Trophoblast cell (in vitro differentiated cells and primary cell): ENCODE results near the gene NDUFAF3.
A peak's percentile ranks its signal among the peaks of the same experiment; 100 is the strongest.
"Not testable (repeated sequence)": the region's sequence is repeated elsewhere in the genome, so short reads cannot be mapped to it uniquely, and the experiment has no call there.

ENCODE experiments used
- DNase-seq, 2 donors: peaks; one replicate each; pipeline ENCODE4 v3.0.0-alpha.2; 2016
- H2AFZ ChIP-seq: 2 replicates; pipeline ENCODE4 v1.6.1; 2013; ENCODE audit warnings: low read length, moderate library complexity, mild to moderate bottlenecking; ENCODE audit not compliant: insufficient read depth, poor library complexity
- H2AK5ac ChIP-seq: 2 replicates; pipeline ENCODE4 v1.6.1; 2013; ENCODE audit warnings: mild to moderate bottlenecking, low read length
- H2BK120ac ChIP-seq: 2 replicates; pipeline ENCODE4 v1.6.1; 2013; ENCODE audit warnings: low read length, mild to moderate bottlenecking, moderate library complexity; ENCODE audit not compliant: insufficient read depth, poor library complexity
- H2BK12ac ChIP-seq: 2 replicates; pipeline ENCODE4 v1.6.1; 2013; ENCODE audit warnings: mild to moderate bottlenecking, low read length, moderate library complexity
- H2BK5ac ChIP-seq: 2 replicates; pipeline ENCODE4 v1.6.1; 2013; ENCODE audit warnings: low read length, low read depth, moderate library complexity, mild to moderate bottlenecking; ENCODE audit not compliant: poor library complexity
- H3K14ac ChIP-seq: 2 replicates; pipeline ENCODE4 v1.6.1; 2013; ENCODE audit warnings: mild to moderate bottlenecking, low read length
- H3K18ac ChIP-seq: 2 replicates; pipeline ENCODE4 v1.6.1; 2013; ENCODE audit warnings: mild to moderate bottlenecking, low read length
- H3K23ac ChIP-seq: 2 replicates; pipeline ENCODE4 v1.6.1; 2013; ENCODE audit warnings: low read length
- H3K27ac ChIP-seq: 2 replicates; pipeline ENCODE4 v1.5.1; 2013; ENCODE audit warnings: low read depth, mild to moderate bottlenecking, inconsistent platforms, low read length, moderate library complexity
- H3K27me3 ChIP-seq: 2 replicates; pipeline ENCODE4 v1.6.1; 2013; ENCODE audit warnings: inconsistent platforms, mild to moderate bottlenecking, low read length, moderate library complexity; ENCODE audit not compliant: insufficient read depth
- H3K36me3 ChIP-seq, 2 experiments: 1 replicate in 1 of 2; 2 replicates in 1 of 2; pipeline ENCODE4 v1.6.1; 2013; ENCODE audit warnings: low read length in 2 of 2, mild to moderate bottlenecking in 2 of 2, moderate library complexity in 1 of 2; ENCODE audit not compliant: insufficient read depth in 2 of 2, control insufficient read depth in 1 of 2
- H3K4ac ChIP-seq: 2 replicates; pipeline ENCODE4 v1.6.1; 2013; ENCODE audit warnings: low read depth, mild to moderate bottlenecking, low read length, moderate library complexity
- H3K4me1 ChIP-seq, 2 experiments: 1 replicate in 1 of 2; 2 replicates in 1 of 2; pipeline ENCODE4 v1.6.1; 2013; ENCODE audit warnings: low read length in 2 of 2, mild to moderate bottlenecking in 2 of 2, moderate library complexity in 1 of 2; ENCODE audit not compliant: insufficient read depth in 2 of 2, control insufficient read depth in 1 of 2
- H3K4me2 ChIP-seq: 2 replicates; pipeline ENCODE4 v1.6.1; 2013; ENCODE audit warnings: inconsistent platforms, mild to moderate bottlenecking, low read length, moderate library complexity
- H3K4me3 ChIP-seq: 2 replicates; pipeline ENCODE4 v1.5.1; 2013; ENCODE audit warnings: mild to moderate bottlenecking, low read depth, low read length, inconsistent platforms
- H3K79me1 ChIP-seq: one replicate; pipeline ENCODE4 v1.6.1; 2013; ENCODE audit warnings: low read length
- H3K79me2 ChIP-seq: 2 replicates; pipeline ENCODE4 v1.6.1; 2013; ENCODE audit warnings: low read length, mild to moderate bottlenecking; ENCODE audit not compliant: control insufficient read depth, insufficient read depth, poor library complexity
- H3K9ac ChIP-seq: 2 replicates; pipeline ENCODE4 v1.6.1; 2013; ENCODE audit warnings: mild to moderate bottlenecking, low read length
- H3K9me3 ChIP-seq: 2 replicates; pipeline ENCODE4 v1.6.1; 2013; ENCODE audit warnings: low read depth, mild to moderate bottlenecking, control low read depth, inconsistent platforms, low read length; ENCODE audit not compliant: insufficient read depth
- H4K12ac ChIP-seq: 2 replicates; pipeline ENCODE4 v1.6.1; 2013; ENCODE audit warnings: low read depth, mild to moderate bottlenecking, low read length, moderate library complexity
- H4K8ac ChIP-seq: 2 replicates; pipeline ENCODE4 v1.6.1; 2013; ENCODE audit warnings: low read depth, mild to moderate bottlenecking, low read length, moderate library complexity
- H4K91ac ChIP-seq: one replicate; pipeline ENCODE4 v1.6.1; 2013; ENCODE audit warnings: low read depth, mild to moderate bottlenecking, low read length, moderate library complexity
- WGBS: extraction: QIAGEN DNeasy Blood & Tissue Kit; methylation state at CpG from one replicate; pipeline ENCODE4 v1.1.7; 2013; ENCODE audit warnings: missing lambda C conversion rate; ENCODE audit not compliant: insufficient read length, insufficient coverage; ENCODE audit errors: extremely low coverage; 5-methylcytosine and 5-hydroxymethylcytosine counted together

NDUFAF3 gene

DNA sequence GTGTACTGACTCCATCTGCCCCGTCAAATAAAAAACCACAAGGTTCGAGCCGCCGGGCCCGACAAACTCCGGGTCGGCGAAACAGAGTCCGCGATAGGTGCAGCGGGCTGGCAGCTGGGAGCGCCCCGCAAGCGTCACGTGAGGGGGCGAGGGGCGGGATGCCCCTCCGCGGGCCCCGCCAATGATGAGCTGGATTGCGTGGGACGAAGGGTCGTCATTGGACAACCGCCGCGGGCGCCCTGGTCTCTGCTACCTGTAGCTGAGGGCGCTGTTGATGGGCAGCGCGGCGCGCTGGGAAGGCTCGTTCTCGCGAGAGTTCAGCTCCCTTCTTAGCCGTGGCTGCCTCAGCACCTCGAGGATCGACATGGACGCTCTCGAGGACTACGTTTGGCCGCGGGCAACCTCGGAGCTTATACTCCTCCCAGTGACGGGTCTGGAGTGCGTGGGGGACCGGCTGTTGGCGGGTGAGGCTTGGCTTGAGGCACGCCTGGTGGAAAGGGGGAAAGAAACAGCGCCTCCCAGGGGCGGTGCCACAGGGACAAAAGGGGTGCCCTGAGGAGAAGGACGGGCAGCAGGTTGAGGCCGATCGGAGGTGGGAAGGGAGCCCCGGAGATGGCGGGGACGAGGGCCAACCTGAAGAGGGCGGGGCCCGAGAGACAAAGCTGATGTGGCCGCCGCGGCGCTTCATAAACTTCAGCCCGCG lies 14.7 kb upstream of the NDUFAF3 start, which contains the start of gene WDR6:
Gene WDR6 (plus strand): TSS at position 324 of the 703 bp plus-strand sequence. CDS start 41 bp downstream, at position 365.
- Histone ChIP-seq H4K8ac (peak within 1 kb of the TSS; percentile 95), H3K79me1 (peaks cover 10% of the 10 kb centered on the region), H3K36me3 (peaks cover 11% of the 10 kb centered on the region in 2 experiments), H3K9ac (peak within 1 kb of the TSS; percentile 96), H3K4me2 (peak within 1 kb of the TSS; percentile 77), H2BK5ac (peak within 1 kb of the TSS; percentile 80), H3K27me3 (no peaks in the 10 kb centered on the region), H3K27ac (peak within 1 kb of the TSS; percentile 80), H2AK5ac (peak within 1 kb of the TSS; percentile 89), H3K9me3 (no peaks in the 10 kb centered on the region), H3K18ac (peak within 1 kb of the TSS; percentile 99), H2BK12ac (no peak within 1 kb of the TSS), H3K79me2 (peaks cover 14% of the 10 kb centered on the region), H4K91ac (peak within 1 kb of the TSS; percentile 98), H3K4me1 (peaks cover 13% of the 10 kb centered on the region in 2 experiments), H2AFZ (peak within 1 kb of the TSS; percentile 80), H3K4me3 (peak within 1 kb of the TSS; percentile 90), H3K4ac (peak within 1 kb of the TSS; percentile 95), H3K14ac (peak within 1 kb of the TSS; percentile 93), H3K23ac (no peak within 1 kb of the TSS), H2BK120ac (peak within 1 kb of the TSS; percentile 62), H4K12ac (peak within 1 kb of the TSS; percentile 90)
- no CpG with 5 or more reads among the region's 65 CpGs for WGBS
- DNase-seq, result peak; percentile 98 to 99

DNA sequence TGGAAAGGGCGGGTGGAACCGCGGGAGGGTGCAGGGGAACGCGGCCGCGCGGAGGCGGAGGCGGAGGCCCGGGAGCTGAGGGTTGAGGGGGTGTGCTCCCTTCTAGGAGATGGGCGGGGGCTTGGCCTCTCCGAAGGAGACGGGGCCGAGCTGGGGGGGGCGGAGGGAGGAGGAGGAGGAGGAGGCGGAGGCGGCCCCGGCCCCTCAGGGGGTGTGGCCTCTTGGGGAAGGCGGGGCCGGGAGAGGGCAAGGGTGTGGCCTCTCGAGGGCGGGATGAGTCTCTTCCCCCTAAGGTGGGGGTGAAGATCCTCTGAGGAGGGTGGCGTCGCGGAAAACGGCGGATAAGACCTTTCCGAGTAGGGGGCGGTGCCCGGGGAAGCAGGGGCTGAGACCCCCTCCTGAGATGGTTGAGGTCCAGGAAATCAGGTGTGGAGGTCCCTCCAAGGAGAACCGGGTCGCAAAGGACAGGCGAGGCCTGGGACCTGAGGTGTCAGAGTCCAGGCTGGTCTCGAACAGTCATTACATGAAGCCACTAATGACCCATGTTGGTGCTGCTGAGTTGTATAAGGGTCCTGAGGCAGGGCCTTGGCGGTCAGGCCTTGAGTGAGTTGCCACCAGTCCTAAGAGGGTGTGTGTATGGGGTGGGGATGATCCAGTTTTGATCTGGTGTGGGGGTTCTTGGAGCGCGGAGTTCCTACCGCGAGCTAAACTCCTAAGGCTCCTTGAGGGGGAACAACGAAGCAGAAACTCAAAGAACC lies 14.0 kb upstream of the NDUFAF3 start:
- peak overlapping the region; percentile 95 for H4K8ac ChIP-seq
- H3K27me3 ChIP-seq, result no peaks in the 10 kb centered on the region
- H3K14ac ChIP-seq, result peak overlapping the region; percentile 93
- H3K79me2 ChIP-seq, result peaks cover 14% of the 10 kb centered on the region
- H2BK120ac ChIP-seq, result peak overlapping the region; percentile 62
- H3K18ac ChIP-seq, result peak overlapping the region; percentile 99
- peak overlapping the region; percentile 80 for H3K27ac ChIP-seq
- H3K79me1 ChIP-seq, result peaks cover 10% of the 10 kb centered on the region
- H4K91ac ChIP-seq, result peak overlapping the region; percentile 98
- H3K4me2 ChIP-seq, result peak overlapping the region; percentile 77
- H3K9me3 ChIP-seq, result no peaks in the 10 kb centered on the region
- peak overlapping the region; percentile 95 for H3K4ac ChIP-seq
- H2AFZ ChIP-seq, result peak overlapping the region; percentile 80
- peak overlapping the region; percentile 90 for H4K12ac ChIP-seq
- no peak overlapping the region for H3K23ac ChIP-seq
- H3K4me1 ChIP-seq, result peaks cover 13% of the 10 kb centered on the region in 2 experiments
- H3K9ac ChIP-seq, result peak overlapping the region; percentile 96
- no CpG with 5 or more reads among the region's 41 CpGs for WGBS
- peak; percentile 74 to 83 for DNase-seq
- peaks cover 18 to 19% of the 10 kb centered on the region in 2 experiments for H3K36me3 ChIP-seq
- H2BK12ac ChIP-seq, result no peak overlapping the region
- peak overlapping the region; percentile 90 for H3K4me3 ChIP-seq
- peak overlapping the region; percentile 80 for H2BK5ac ChIP-seq
- peak overlapping the region; percentile 82 for H2AK5ac ChIP-seq

DNA sequence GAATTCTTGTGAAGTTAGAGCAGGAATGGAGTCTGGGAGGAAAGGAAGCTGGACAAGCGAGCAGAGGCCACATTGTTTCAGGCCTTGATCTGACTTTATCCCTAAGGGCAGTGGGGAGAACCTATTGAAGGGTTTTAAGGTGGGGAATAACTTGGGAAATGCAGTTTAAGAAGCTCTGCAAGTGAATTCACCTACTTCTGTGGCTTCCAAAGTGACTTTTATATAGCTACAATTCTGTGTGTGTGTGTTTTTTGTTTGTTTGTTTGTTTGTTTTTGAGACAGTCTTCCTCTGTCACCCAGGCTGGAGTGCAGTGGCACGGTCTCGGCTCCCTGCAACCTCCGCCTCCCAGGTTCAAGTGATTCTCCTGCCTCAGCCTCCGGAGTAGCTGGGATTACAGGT lies 13.3 kb upstream of the NDUFAF3 start:
- no CpG with 5 or more reads among the region's 5 CpGs for WGBS
- not testable (repeated sequence) for H3K9ac ChIP-seq, H4K8ac ChIP-seq, H3K14ac ChIP-seq, H2BK12ac ChIP-seq, H3K27ac ChIP-seq, H3K9me3 ChIP-seq, H4K91ac ChIP-seq, H3K18ac ChIP-seq, H4K12ac ChIP-seq, H3K27me3 ChIP-seq, H3K23ac ChIP-seq, H2AK5ac ChIP-seq, H2BK5ac ChIP-seq, H2BK120ac ChIP-seq, H2AFZ ChIP-seq, H3K4me3 ChIP-seq
- Histone ChIP-seq H3K4me1 (peaks cover 13% of the 10 kb centered on the region in 2 experiments), H3K36me3 (peaks cover 25% of the 10 kb centered on the region in 2 experiments), H3K4ac (peak overlapping the region; percentile 10), H3K79me2 (peaks cover 14% of the 10 kb centered on the region), H3K79me1 (peaks cover 10% of the 10 kb centered on the region), H3K4me2 (peak overlapping the region; percentile 67)
- DNase-seq, result peak in 1 of 2 donors; percentile 28

DNA sequence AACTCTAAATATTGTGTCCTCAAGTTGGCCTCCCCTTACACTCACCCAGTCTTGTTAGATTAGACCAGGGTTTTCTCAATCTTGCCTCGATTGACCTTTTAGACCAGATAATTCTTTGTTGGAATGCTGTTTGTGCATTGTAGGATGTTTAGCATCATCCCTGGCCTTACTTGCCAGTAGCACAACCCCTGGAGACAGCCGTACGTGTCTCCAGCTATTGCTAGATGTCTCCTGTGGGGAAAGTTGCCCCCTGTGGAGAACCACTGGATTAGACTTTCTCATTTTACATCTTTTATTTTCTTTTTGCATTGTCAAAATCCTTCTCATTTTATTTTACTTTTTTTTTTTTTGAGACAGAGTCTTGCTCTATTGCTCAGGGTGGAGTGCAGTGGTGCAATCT lies 12.5 kb upstream of the NDUFAF3 start:
- WGBS, result no CpG with 5 or more reads among the region's 3 CpGs
- peaks cover 10% of the 10 kb centered on the region for H3K79me1 ChIP-seq
- H3K14ac ChIP-seq, result no peak overlapping the region

More for the DNA sequence above, 12.5 kb upstream of the NDUFAF3 start:
- no peak overlapping the region for H4K8ac ChIP-seq
- no peak overlapping the region for H2BK5ac ChIP-seq
- peaks cover 14% of the 10 kb centered on the region for H3K79me2 ChIP-seq
- H2AFZ ChIP-seq, result no peak overlapping the region
- H3K27ac ChIP-seq, result no peak overlapping the region
- no peak overlapping the region for H2BK120ac ChIP-seq
- H3K36me3 ChIP-seq, result peaks cover 33% of the 10 kb centered on the region in 2 experiments
- H3K27me3 ChIP-seq, result no peaks in the 10 kb centered on the region
- no peaks in the 10 kb centered on the region for H3K9me3 ChIP-seq
- no peak overlapping the region for H3K9ac ChIP-seq
- H3K4ac ChIP-seq, result peak overlapping the region; percentile 1
- no peak overlapping the region for H3K4me2 ChIP-seq
- H4K12ac ChIP-seq, result no peak overlapping the region
- H3K18ac ChIP-seq, result no peak overlapping the region
- no peak overlapping the region for H4K91ac ChIP-seq
- H2AK5ac ChIP-seq, result no peak overlapping the region
- no peak overlapping the region for H3K23ac ChIP-seq
- no peak overlapping the region for H3K4me3 ChIP-seq
- peaks cover 13% of the 10 kb centered on the region in 2 experiments for H3K4me1 ChIP-seq
- DNase-seq, result no peak
- H2BK12ac ChIP-seq, result no peak overlapping the region
